Caco-2 (cell line): ENCODE data around the gene PCSK5. TPM values are rescaled to one million over a fixed set of nuclear protein-coding genes. Genes with fewer than 3 reads are reported as not detected.

Experiments
- BruUV-seq: library from RNA; stranded (reverse); fragments of 400-500 nt; replicated peaks from 2 replicates; lab custom pipeline; 2021; lab: Mats Ljungman, UMichigan
- CTCF ChIA-PET: fragments of 300-600 bp; sonication (Branson Sonifier 250); formaldehyde crosslinking; loops from one replicate; lab custom pipeline; 2022; ENCODE audit warnings: antibody characterized with exemption; lab: Charles Lee
- POLR2A ChIA-PET: fragments of 300-600 bp; sonication (Branson Sonifier 250); formaldehyde crosslinking; loops from one replicate; lab custom pipeline; 2022; ENCODE audit warnings: antibody characterized with exemption; lab: Charles Lee
- DNase-seq, 2 experiments: peaks; one replicate each; pipeline versions ENCODE4 v3.0.0 to v3.0.0-alpha.2; 2020 to 2022
- H3K27me3 ChIP-seq: replicated peaks from 2 replicates; pipeline ENCODE4 v1.6.0; 2011; ENCODE audit warnings: low read length; ENCODE audit not compliant: control insufficient read depth, insufficient read depth
- H3K36me3 ChIP-seq: 2 replicates; pipeline ENCODE4 v1.5.1; 2011; ENCODE audit warnings: low read length; ENCODE audit not compliant: control insufficient read depth, insufficient read depth
- H3K4me1 ChIP-seq: fragments of 250-450 bp; sonication (Bioruptor Pico); 2 replicates; pipeline ENCODE4 v1.5.1; 2020; ENCODE audit warnings: mild to moderate bottlenecking
- H3K4me3 ChIP-seq: 2 replicates; pipeline ENCODE4 v1.5.1; 2011; ENCODE audit warnings: low read depth, mild to moderate bottlenecking, control low read depth, low read length
- H3K9me3 ChIP-seq: fragments of 250-450 bp; sonication (Bioruptor Pico); 2 replicates; pipeline ENCODE4 v1.5.1; 2020; ENCODE audit warnings: mild to moderate bottlenecking, moderate library complexity
- H3K27ac Mint-ChIP-seq: one replicate; pipeline ENCODE4 v1.8.0; 2022; ENCODE audit warnings: mixed read lengths; ENCODE audit not compliant: unreplicated experiment
- H3K27me3 Mint-ChIP-seq: one replicate; pipeline ENCODE4 v1.8.0; 2022; ENCODE audit warnings: mixed read lengths; ENCODE audit not compliant: insufficient read depth, unreplicated experiment
- H3K36me3 Mint-ChIP-seq: one replicate; pipeline ENCODE4 v1.8.0; 2022; ENCODE audit warnings: mild to moderate bottlenecking, mixed read lengths; ENCODE audit not compliant: insufficient read depth, unreplicated experiment
- H3K4me1 Mint-ChIP-seq: one replicate; pipeline ENCODE4 v1.8.0; 2022; ENCODE audit warnings: low read depth, mixed read lengths; ENCODE audit not compliant: unreplicated experiment
- H3K4me3 Mint-ChIP-seq: one replicate; pipeline ENCODE4 v1.8.0; 2022; ENCODE audit warnings: mild to moderate bottlenecking, moderate library complexity, mixed read lengths; ENCODE audit not compliant: unreplicated experiment
- H3K9me3 Mint-ChIP-seq: one replicate; pipeline ENCODE4 v1.8.0; 2022; ENCODE audit warnings: mixed read lengths; ENCODE audit not compliant: unreplicated experiment
- CTCF ChIP-seq, 2 experiments: fragments of 200-600 bp in 1 of 2; IDR thresholded peaks; 1 replicate in 1 of 2; 2 replicates in 1 of 2; pipeline versions ENCODE4 v1.5.1 to v1.8.0; 2011 to 2022; ENCODE audit warnings: antibody characterized with exemption in 1 of 2, control low read depth in 1 of 2, inconsistent platforms in 1 of 2, low read depth in 1 of 2, low read length in 1 of 2, mild to moderate bottlenecking in 1 of 2, moderate library complexity in 1 of 2; ENCODE audit not compliant: insufficient read depth in 1 of 2, severe bottlenecking in 1 of 2, unreplicated experiment in 1 of 2
- intact Hi-C: fragments of 100-400 bp; cut with micrococcal nuclease; formaldehyde crosslinking; loops from one replicate; pipeline ENCODE4 v1.10.0; 2022; ENCODE audit not compliant: unreplicated experiment
- total RNA-seq: library from RNA; stranded (reverse); gene quantifications from 2 replicates; pipeline ENCODE4 v1.2.3, GENCODE V29; 2022

Gene PCSK5
- total RNA-seq, 1 experiment from 2014 or later, result 10.9 TPM

- no peak overlapping the region for H3K4me3 Mint-ChIP-seq
- ChIA-PET POLR2A (no interaction called here), CTCF (no interaction called here)
- no TSS peak for BruUV-seq
- H3K36me3 Mint-ChIP-seq, result no peaks in the 10 kb centered on the region
- H3K9me3 Mint-ChIP-seq, result no peaks in the 10 kb centered on the region
- no peaks in the 10 kb centered on the region for H3K27me3 ChIP-seq
- no peak overlapping the region for H3K4me3 ChIP-seq
- intact Hi-C loops, result no loop called here
- H3K27ac Mint-ChIP-seq, result no peak overlapping the region
- no peaks in the 10 kb centered on the region for H3K9me3 ChIP-seq
- H3K36me3 ChIP-seq, result no peaks in the 10 kb centered on the region
- H3K4me1 Mint-ChIP-seq, result no peaks in the 10 kb centered on the region
- no peaks in the 10 kb centered on the region for H3K27me3 Mint-ChIP-seq
- no peak for DNase-seq
- TF ChIP-seq CTCF (IDR thresholded peaks at IDR 0.05; ENCODE audit: insufficient read depth in 1 of 2, low read depth in 1 of 2, low read length in 1 of 2, severe bottlenecking in 1 of 2, unreplicated experiment in 1 of 2), result no peak
- H3K4me1 ChIP-seq, result no peaks in the 10 kb centered on the region
These were observed 460.5 kb downstream of the PCSK5 start for GRCh38 chr9:76351006-76351405.

GRCh38 chr9:76352026-76352620, 461.6 kb downstream of the PCSK5 start:
- TF ChIP-seq CTCF (IDR thresholded peaks at IDR 0.05; ENCODE audit: insufficient read depth in 1 of 2, low read depth in 1 of 2, low read length in 1 of 2, severe bottlenecking in 1 of 2, unreplicated experiment in 1 of 2), result no peak
- CTCF ChIA-PET, result no interaction called here
- intact Hi-C loops, result no loop called here
- POLR2A ChIA-PET, result no interaction called here
- Mint-ChIP-seq H3K27ac (no peak overlapping the region), H3K36me3 (no peaks in the 10 kb centered on the region), H3K4me1 (no peaks in the 10 kb centered on the region), H3K27me3 (no peaks in the 10 kb centered on the region), H3K4me3 (no peak overlapping the region), H3K9me3 (no peaks in the 10 kb centered on the region)
- no peaks in the 10 kb centered on the region for H3K36me3 ChIP-seq
- H3K4me3 ChIP-seq, result no peak overlapping the region
- no peaks in the 10 kb centered on the region for H3K27me3 ChIP-seq
- H3K4me1 ChIP-seq, result no peaks in the 10 kb centered on the region
- no peak for DNase-seq
- BruUV-seq, result no TSS peak
- H3K9me3 ChIP-seq, result no peaks in the 10 kb centered on the region

- Mint-ChIP-seq H3K27me3 (no peaks in the 10 kb centered on the region), H3K9me3 (no peaks in the 10 kb centered on the region), H3K4me3 (no peak overlapping the region), H3K36me3 (no peaks in the 10 kb centered on the region), H3K4me1 (no peaks in the 10 kb centered on the region), H3K27ac (no peak overlapping the region)
- POLR2A ChIA-PET, result interaction anchor here (0.6 kb wide), 1 partner anchor 228 kb away, joined by 3 read pairs; no protein-coding TSS in a partner anchor
- CTCF ChIA-PET, result no interaction called here
- H3K9me3 ChIP-seq, result no peaks in the 10 kb centered on the region
- BruUV-seq, result no TSS peak
- H3K4me1 ChIP-seq, result no peaks in the 10 kb centered on the region
- H3K27me3 ChIP-seq, result no peaks in the 10 kb centered on the region
- no peak for TF ChIP-seq CTCF (IDR thresholded peaks at IDR 0.05; ENCODE audit: insufficient read depth in 1 of 2, low read depth in 1 of 2, low read length in 1 of 2, severe bottlenecking in 1 of 2, unreplicated experiment in 1 of 2)
- intact Hi-C loops, result no loop called here
- DNase-seq, result no peak
- H3K36me3 ChIP-seq, result no peaks in the 10 kb centered on the region
- no peak overlapping the region for H3K4me3 ChIP-seq
These were observed 462.8 kb downstream of the PCSK5 start for GRCh38 chr9:76353280-76353679.
